ENCODE measurements around the gene NCKIPSD.

The NCKIPSD gene

DNA sequence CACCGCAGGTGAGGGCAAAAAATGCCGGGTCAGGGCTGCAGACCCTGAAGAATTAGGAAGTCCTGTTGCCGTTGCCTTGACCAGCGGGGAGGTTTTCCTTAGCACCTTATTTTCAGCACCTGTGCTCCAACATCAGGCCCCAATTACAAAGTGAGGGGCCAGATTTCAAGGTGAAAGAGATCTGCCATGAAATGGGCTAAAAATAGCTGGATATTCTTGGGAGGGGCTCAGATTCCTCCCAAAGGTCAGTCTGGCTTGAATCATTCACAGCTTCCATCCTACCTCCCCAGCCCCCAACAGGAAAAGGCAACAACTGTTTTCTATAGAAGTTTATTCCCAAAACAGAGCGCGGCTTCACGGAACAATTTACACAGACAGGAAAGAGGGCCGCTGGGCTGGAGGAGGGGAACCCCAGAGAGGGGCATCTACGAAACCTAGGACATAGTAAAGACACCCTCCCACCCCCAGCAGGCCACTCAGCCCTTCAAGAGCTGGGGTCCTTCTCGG, 49.5 kb downstream of the NCKIPSD start:
- Mint-ChIP-seq H3K4me3 (peak overlapping the region; percentile 92), H3K27ac (peak overlapping the region; percentile 20), H3K4me1 (ENCODE audit: low read depth) (peaks cover 14% of the 10 kb centered on the region), H3K27me3 (ENCODE audit: low read depth) (no peaks in the 10 kb centered on the region), H3K9me3 (no peaks in the 10 kb centered on the region), H3K36me3 (ENCODE audit: low read depth) (peaks cover 9% of the 10 kb centered on the region)
- no peak for DNase-seq (ENCODE audit: low spot score)

GRCh38 chr3:48635222-48636021, 50.3 kb downstream of the NCKIPSD start, which contains the start of gene SLC26A6:
TSS of gene SLC26A6 (minus strand) at chr3:48635461. CDS start at chr3:48635393, 68 bp downstream.
- Mint-ChIP-seq H3K4me1 (ENCODE audit: low read depth) (peaks cover 14% of the 10 kb centered on the region), H3K36me3 (ENCODE audit: low read depth) (peaks cover 13% of the 10 kb centered on the region), H3K9me3 (no peaks in the 10 kb centered on the region), H3K4me3 (peak within 1 kb of the TSS; percentile 92), H3K27ac (peak within 1 kb of the TSS; percentile 81), H3K27me3 (ENCODE audit: low read depth) (no peaks in the 10 kb centered on the region)
- peak; percentile 97 for DNase-seq (ENCODE audit: low spot score)

GRCh38 chr3:48634661-48635221, 51.0 kb downstream of the NCKIPSD start:
- H3K4me3 Mint-ChIP-seq = peak overlapping the region; percentile 92
- peaks cover 14% of the 10 kb centered on the region for H3K4me1 Mint-ChIP-seq (ENCODE audit: low read depth)
- peaks cover 15% of the 10 kb centered on the region for H3K36me3 Mint-ChIP-seq (ENCODE audit: low read depth)
- peak; percentile 47 for DNase-seq (ENCODE audit: low spot score)
- no peaks in the 10 kb centered on the region for H3K9me3 Mint-ChIP-seq
- H3K27ac Mint-ChIP-seq = no peak overlapping the region
- H3K27me3 Mint-ChIP-seq (ENCODE audit: low read depth) = no peaks in the 10 kb centered on the region

- Mint-ChIP-seq H3K4me1 (ENCODE audit: low read depth) (peaks cover 14% of the 10 kb centered on the region), H3K4me3 (peak overlapping the region; percentile 92), H3K27me3 (ENCODE audit: low read depth) (no peaks in the 10 kb centered on the region), H3K27ac (peak overlapping the region; percentile 31), H3K9me3 (no peaks in the 10 kb centered on the region), H3K36me3 (ENCODE audit: low read depth) (peaks cover 23% of the 10 kb centered on the region)
- DNase-seq (ENCODE audit: low spot score) = no peak
Measured at GRCh38 chr3:48633743-48634142, 52.0 kb downstream of the NCKIPSD start.

DNA sequence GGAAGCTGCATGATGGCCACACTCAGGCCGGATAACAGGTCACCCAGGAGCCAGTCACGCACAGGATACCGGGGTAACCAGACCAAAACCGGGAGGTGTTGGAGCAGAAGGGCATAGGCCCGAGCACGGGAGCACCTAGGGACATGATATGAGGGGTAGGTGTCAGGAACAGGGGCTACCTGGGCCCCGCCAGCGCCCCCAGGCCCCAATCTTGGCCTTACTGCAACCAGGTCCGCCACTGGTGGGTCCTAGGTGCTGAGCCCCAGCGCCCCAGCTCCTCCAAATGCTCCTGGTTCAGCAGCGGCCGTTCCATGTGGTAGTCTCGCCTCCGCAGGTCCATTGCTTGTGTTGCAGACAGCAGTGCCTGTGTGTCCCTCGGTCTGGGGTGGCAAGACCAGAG, 52.5 kb downstream of the NCKIPSD start:
- H3K36me3 Mint-ChIP-seq (ENCODE audit: low read depth) = peaks cover 24% of the 10 kb centered on the region
- H3K4me3 Mint-ChIP-seq = no peak overlapping the region
- H3K27me3 Mint-ChIP-seq (ENCODE audit: low read depth) = no peaks in the 10 kb centered on the region
- no peak for DNase-seq (ENCODE audit: low spot score)
- no peaks in the 10 kb centered on the region for H3K9me3 Mint-ChIP-seq
- peaks cover 14% of the 10 kb centered on the region for H3K4me1 Mint-ChIP-seq (ENCODE audit: low read depth)
- H3K27ac Mint-ChIP-seq = peak overlapping the region; percentile 31

- H3K27ac Mint-ChIP-seq = peak overlapping the region; percentile 45
- peak overlapping the region; percentile 46 for H3K4me3 Mint-ChIP-seq
- no peaks in the 10 kb centered on the region for H3K27me3 Mint-ChIP-seq (ENCODE audit: low read depth)
- no peak for DNase-seq (ENCODE audit: low spot score)
- H3K9me3 Mint-ChIP-seq = no peaks in the 10 kb centered on the region
- peaks cover 14% of the 10 kb centered on the region for H3K4me1 Mint-ChIP-seq (ENCODE audit: low read depth)
- peaks cover 34% of the 10 kb centered on the region for H3K36me3 Mint-ChIP-seq (ENCODE audit: low read depth)
Measured at GRCh38 chr3:48631516-48632448, 53.9 kb downstream of the NCKIPSD start.

GRCh38 chr3:48630833-48631232, 54.9 kb downstream of the NCKIPSD start:
- no peak for DNase-seq (ENCODE audit: low spot score)
- Mint-ChIP-seq H3K36me3 (ENCODE audit: low read depth) (peaks cover 37% of the 10 kb centered on the region), H3K4me1 (ENCODE audit: low read depth) (peaks cover 9% of the 10 kb centered on the region), H3K27me3 (ENCODE audit: low read depth) (no peaks in the 10 kb centered on the region), H3K27ac (no peak overlapping the region), H3K4me3 (no peak overlapping the region), H3K9me3 (no peaks in the 10 kb centered on the region)

- H3K9me3 Mint-ChIP-seq = no peaks in the 10 kb centered on the region
- no peak for DNase-seq (ENCODE audit: low spot score)
- H3K36me3 Mint-ChIP-seq (ENCODE audit: low read depth) = peaks cover 37% of the 10 kb centered on the region
- H3K4me3 Mint-ChIP-seq = no peak overlapping the region
- no peaks in the 10 kb centered on the region for H3K27me3 Mint-ChIP-seq (ENCODE audit: low read depth)
- H3K27ac Mint-ChIP-seq = no peak overlapping the region
- H3K4me1 Mint-ChIP-seq (ENCODE audit: low read depth) = peaks cover 8% of the 10 kb centered on the region
Measured at GRCh38 chr3:48630407-48630806, 55.3 kb downstream of the NCKIPSD start.

GRCh38 chr3:48629894-48630293, 55.8 kb downstream of the NCKIPSD start:
- Mint-ChIP-seq H3K36me3 (ENCODE audit: low read depth) (peaks cover 37% of the 10 kb centered on the region), H3K27ac (no peak overlapping the region), H3K4me3 (no peak overlapping the region), H3K4me1 (ENCODE audit: low read depth) (peaks cover 9% of the 10 kb centered on the region), H3K27me3 (ENCODE audit: low read depth) (no peaks in the 10 kb centered on the region), H3K9me3 (no peaks in the 10 kb centered on the region)
- DNase-seq (ENCODE audit: low spot score) = no peak

GRCh38 chr3:48628277-48629017, 57.3 kb downstream of the NCKIPSD start:
- H3K4me1 Mint-ChIP-seq (ENCODE audit: low read depth) = peaks cover 11% of the 10 kb centered on the region
- no peak overlapping the region for H3K27ac Mint-ChIP-seq
- H3K27me3 Mint-ChIP-seq (ENCODE audit: low read depth) = no peaks in the 10 kb centered on the region
- H3K9me3 Mint-ChIP-seq = no peaks in the 10 kb centered on the region
- no peak for DNase-seq (ENCODE audit: low spot score)
- H3K4me3 Mint-ChIP-seq = no peak overlapping the region
- peaks cover 37% of the 10 kb centered on the region for H3K36me3 Mint-ChIP-seq (ENCODE audit: low read depth)

GRCh38 chr3:48625600-48625999, 60.1 kb downstream of the NCKIPSD start:
- no peak for DNase-seq (ENCODE audit: low spot score)
- H3K27me3 Mint-ChIP-seq (ENCODE audit: low read depth) = no peaks in the 10 kb centered on the region
- no peak overlapping the region for H3K4me3 Mint-ChIP-seq
- H3K27ac Mint-ChIP-seq = no peak overlapping the region
- H3K4me1 Mint-ChIP-seq (ENCODE audit: low read depth) = peaks cover 11% of the 10 kb centered on the region
- H3K36me3 Mint-ChIP-seq (ENCODE audit: low read depth) = peaks cover 29% of the 10 kb centered on the region
- H3K9me3 Mint-ChIP-seq = no peaks in the 10 kb centered on the region

DNA sequence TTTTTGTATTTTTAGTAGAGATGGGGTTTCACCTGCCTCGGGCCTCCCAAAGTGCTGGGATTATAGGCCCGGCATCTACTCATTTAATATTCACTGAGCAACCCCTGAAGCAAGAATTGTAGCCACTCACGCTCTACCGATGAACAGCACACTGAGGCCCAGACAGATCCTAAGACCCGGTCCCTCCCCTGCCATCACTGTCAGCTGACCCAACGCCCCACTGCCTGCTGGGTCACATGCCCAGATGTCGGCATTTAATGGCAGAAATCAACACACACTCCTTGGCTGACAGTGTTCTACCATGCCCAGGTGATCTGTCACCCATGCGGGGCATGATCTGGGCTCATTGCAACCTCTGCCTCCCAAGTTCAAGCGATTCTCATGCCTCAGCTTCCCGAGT, 60.9 kb downstream of the NCKIPSD start:
- H3K27ac Mint-ChIP-seq = peak overlapping the region; percentile 28
- H3K4me1 Mint-ChIP-seq (ENCODE audit: low read depth) = peaks cover 11% of the 10 kb centered on the region

DNA sequence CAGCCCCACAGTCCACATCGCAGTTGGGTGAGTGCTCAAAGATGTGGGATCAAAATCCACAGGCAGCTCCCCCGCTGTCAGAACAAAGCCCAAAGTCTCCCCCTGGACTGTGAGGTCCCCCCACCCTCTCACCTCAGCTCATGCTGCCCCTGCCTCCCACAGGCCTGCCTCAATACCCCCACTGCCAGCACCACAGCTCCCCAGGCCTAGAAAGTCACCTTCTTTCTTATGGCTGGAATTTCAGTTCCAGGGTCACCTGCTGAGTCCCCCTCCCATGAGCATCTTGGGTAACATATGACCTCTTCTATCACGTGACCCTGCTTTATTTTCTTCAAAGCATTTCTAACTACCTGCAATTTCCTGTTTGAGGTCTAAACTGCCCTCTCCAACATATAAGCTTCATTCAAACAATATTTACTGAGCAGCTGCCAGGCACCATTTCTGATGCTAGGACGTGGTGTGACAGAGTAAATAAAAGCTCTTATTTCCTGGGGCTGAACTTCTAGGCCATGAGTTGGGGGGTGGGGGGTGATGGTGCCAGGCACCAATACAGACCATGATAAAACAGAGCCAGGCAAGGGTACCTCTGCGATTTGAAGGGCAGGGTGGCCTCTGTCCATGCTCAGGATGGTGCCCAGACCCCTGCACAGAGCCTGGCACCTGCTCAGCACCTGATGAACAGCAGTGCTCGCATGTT, 61.7 kb downstream of the NCKIPSD start:
- no peak overlapping the region for H3K4me3 Mint-ChIP-seq
- H3K27me3 Mint-ChIP-seq (ENCODE audit: low read depth) = no peaks in the 10 kb centered on the region
- DNase-seq (ENCODE audit: low spot score) = no peak
- peak overlapping the region; percentile 73 for H3K27ac Mint-ChIP-seq
- H3K36me3 Mint-ChIP-seq (ENCODE audit: low read depth) = peaks cover 28% of the 10 kb centered on the region
- peaks cover 2% of the 10 kb centered on the region for H3K9me3 Mint-ChIP-seq
- peaks cover 11% of the 10 kb centered on the region for H3K4me1 Mint-ChIP-seq (ENCODE audit: low read depth)

More for the DNA sequence above, 60.9 kb downstream of the NCKIPSD start:
- Mint-ChIP-seq H3K9me3 (no peaks in the 10 kb centered on the region), H3K36me3 (ENCODE audit: low read depth) (peaks cover 30% of the 10 kb centered on the region), H3K4me3 (no peak overlapping the region), H3K27me3 (ENCODE audit: low read depth) (no peaks in the 10 kb centered on the region)
- DNase-seq (ENCODE audit: low spot score) = no peak
